Upper lobe of right lung (tissue), 1 donor: ENCODE measurements around the gene PLEKHA6. TPM values are rescaled to one million over a fixed set of nuclear protein-coding genes. Genes with fewer than 3 reads are reported as not detected.

ENCODE experiments used
- ATAC-seq: fragments of 200-7000 bp; cut with Tn5 transposase; one replicate; pipeline ENCODE4 v1.9.1; 2020; ENCODE audit warnings: mild to moderate bottlenecking, moderate library complexity
- DNase-seq: peaks from one replicate; pipeline ENCODE4 v3.0.0-alpha.2; 2020
- H3K27ac ChIP-seq: fragments of 200-600 bp; one replicate; pipeline ENCODE4 v1.8.0; 2022
- H3K27me3 ChIP-seq: fragments of 200-600 bp; one replicate; pipeline ENCODE4 v1.8.0; 2022; ENCODE audit warnings: mild to moderate bottlenecking
- H3K36me3 ChIP-seq: fragments of 200-600 bp; one replicate; pipeline ENCODE4 v1.8.0; 2022
- H3K4me1 ChIP-seq: fragments of 200-600 bp; one replicate; pipeline ENCODE4 v1.8.0; 2022
- H3K4me3 ChIP-seq: fragments of 200-600 bp; one replicate; pipeline ENCODE4 v1.8.0; 2022; ENCODE audit warnings: mild to moderate bottlenecking
- H3K9me3 ChIP-seq: fragments of 200-600 bp; one replicate; pipeline ENCODE4 v1.8.0; 2022
- CTCF ChIP-seq: fragments of 200-600 bp; IDR thresholded peaks from one replicate; pipeline ENCODE4 v1.8.0; 2022; ENCODE audit warnings: antibody characterized with exemption
- intact Hi-C: fragments of 100-400 bp; cut with DNase I; formaldehyde crosslinking; loops from one replicate; pipeline ENCODE4 v1.11.0; 2022
- total RNA-seq: library from RNA; stranded (reverse); fragmentation: NEBNext Ultra II Directional; extraction: Animal tissue kit (Norgen Biotek cat#: 25700); gene quantifications from one replicate; pipeline ENCODE4 v1.2.1, GENCODE V29; 2021
- donor health status: DM: no; HTN: yes; CAD: no; lungs with severe emphysema.

Gene PLEKHA6
- total RNA-seq, 1 donor from 2014 or later, result 7.1 TPM

GRCh38 chr1:204342310-204342709 lies 17.4 kb downstream of the PLEKHA6 start:
- DNase-seq (no peak), ATAC-seq (no peak)
- intact Hi-C loops, result no loop called here
- Histone ChIP-seq H3K27ac (no peak overlapping the region), H3K4me1 (no peaks in the 10 kb centered on the region), H3K36me3 (no peaks in the 10 kb centered on the region), H3K4me3 (no peak overlapping the region), H3K27me3 (no peaks in the 10 kb centered on the region), H3K9me3 (no peaks in the 10 kb centered on the region)
- TF ChIP-seq CTCF, result no peak

GRCh38 chr1:204341380-204341779 lies 18.3 kb downstream of the PLEKHA6 start:
- H3K9me3 ChIP-seq, result no peaks in the 10 kb centered on the region
- TF ChIP-seq CTCF, result no peak
- DNase-seq (no peak), ATAC-seq (no peak)
- no peaks in the 10 kb centered on the region for H3K4me1 ChIP-seq
- intact Hi-C loops, result no loop called here
- no peaks in the 10 kb centered on the region for H3K36me3 ChIP-seq
- no peak overlapping the region for H3K27ac ChIP-seq
- H3K4me3 ChIP-seq, result no peak overlapping the region
- no peaks in the 10 kb centered on the region for H3K27me3 ChIP-seq

GRCh38 chr1:204340081-204340889 lies 19.4 kb downstream of the PLEKHA6 start:
- no peak overlapping the region for H3K27ac ChIP-seq
- no peak for TF ChIP-seq CTCF

GRCh38 chr1:204339541-204339940 lies 20.2 kb downstream of the PLEKHA6 start:
- no peaks in the 10 kb centered on the region for H3K36me3 ChIP-seq
- no peak overlapping the region for H3K4me3 ChIP-seq
- intact Hi-C loops, result no loop called here
- no peak for ATAC-seq
- no peaks in the 10 kb centered on the region for H3K27me3 ChIP-seq
- TF ChIP-seq CTCF, result no peak
- no peaks in the 10 kb centered on the region for H3K9me3 ChIP-seq
- DNase-seq, result no peak
- H3K27ac ChIP-seq, result no peak overlapping the region
- no peaks in the 10 kb centered on the region for H3K4me1 ChIP-seq

More at GRCh38 chr1:204340081-204340889, 19.4 kb downstream of the PLEKHA6 start:
- ATAC-seq, result no peak
- no peaks in the 10 kb centered on the region for H3K4me1 ChIP-seq
- no peaks in the 10 kb centered on the region for H3K9me3 ChIP-seq
- no peak for DNase-seq
- H3K36me3 ChIP-seq, result no peaks in the 10 kb centered on the region
- no peaks in the 10 kb centered on the region for H3K27me3 ChIP-seq
- intact Hi-C loops, result no loop called here
- no peak overlapping the region for H3K4me3 ChIP-seq

GRCh38 chr1:204338997-204339396 lies 20.7 kb downstream of the PLEKHA6 start:
- Histone ChIP-seq H3K9me3 (no peaks in the 10 kb centered on the region), H3K4me1 (no peaks in the 10 kb centered on the region), H3K36me3 (no peaks in the 10 kb centered on the region), H3K27ac (no peak overlapping the region), H3K27me3 (no peaks in the 10 kb centered on the region), H3K4me3 (no peak overlapping the region)
- intact Hi-C loops, result no loop called here
- ATAC-seq (no peak), DNase-seq (no peak)
- TF ChIP-seq CTCF, result no peak
